Left ventricle myocardium superior (tissue), 1 donor: Measurements from ENCODE around the gene UTY. TPM values are rescaled to one million over a fixed set of nuclear protein-coding genes. Genes with fewer than 3 reads are reported as not detected.

Source experiments
- ATAC-seq: fragments of 200-7000 bp; cut with Tn5 transposase; one replicate; pipeline ENCODE4 v1.9.1; 2020; ENCODE audit warnings: mild to moderate bottlenecking, moderate library complexity
- DNase-seq: peaks from one replicate; pipeline ENCODE4 v3.0.0-alpha.2; 2020
- intact Hi-C: fragments of 100-400 bp; cut with micrococcal nuclease; formaldehyde crosslinking; loops from one replicate; pipeline ENCODE4 v1.11.0; 2022
- long read RNA-seq: library from polyadenylated mRNA; unstranded; transcript quantifications from one replicate; pipeline ENCODE4 v2.0.0, GENCODE V29; 2021
- total RNA-seq: library from RNA; stranded (reverse); fragmentation: NEBNext Ultra II Directional; extraction: Animal tissue kit (Norgen Biotek cat#: 25700); gene quantifications from one replicate; pipeline ENCODE4 v1.2.1, GENCODE V29; 2021
- donor health status: DM: no; HTN: yes; CAD: no; lungs with severe emphysema.

Gene UTY
- 11.0 TPM for total RNA-seq
- long read RNA-seq, full-length matches to known transcripts: 5 of 12 reads
- long read RNA-seq, partial matches to known transcripts: 1 of 12 reads
- long read RNA-seq, other reads (novel, unspliced or antisense): 6 of 12 reads

DNA sequence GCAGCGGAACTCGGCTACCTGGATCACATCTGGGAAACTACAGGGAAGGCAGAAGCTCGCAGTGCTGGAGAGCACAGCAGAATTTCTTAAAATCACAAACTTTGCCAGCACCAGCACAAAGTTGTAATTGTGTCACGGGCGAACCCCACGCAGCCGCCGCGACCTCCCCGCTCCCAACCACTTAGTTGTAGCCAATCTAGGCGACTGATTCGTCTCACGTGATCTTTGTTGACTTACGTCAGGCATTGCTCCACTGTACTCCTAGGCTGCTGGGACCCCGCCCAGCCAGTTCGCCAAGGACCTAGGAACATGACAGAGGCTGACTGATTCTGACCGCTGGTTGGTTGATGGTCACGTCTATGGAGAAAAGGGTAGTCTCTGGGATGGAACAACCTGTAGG is at the start of gene UTY:
TSS of gene UTY (minus strand) at position 206 of the 400 bp plus-strand sequence. CDS start 368 bp downstream, outside the sequence.
- DNase-seq: peak; percentile 89
- intact Hi-C loops: no loop called here
- ATAC-seq: peak; percentile 99

DNA sequence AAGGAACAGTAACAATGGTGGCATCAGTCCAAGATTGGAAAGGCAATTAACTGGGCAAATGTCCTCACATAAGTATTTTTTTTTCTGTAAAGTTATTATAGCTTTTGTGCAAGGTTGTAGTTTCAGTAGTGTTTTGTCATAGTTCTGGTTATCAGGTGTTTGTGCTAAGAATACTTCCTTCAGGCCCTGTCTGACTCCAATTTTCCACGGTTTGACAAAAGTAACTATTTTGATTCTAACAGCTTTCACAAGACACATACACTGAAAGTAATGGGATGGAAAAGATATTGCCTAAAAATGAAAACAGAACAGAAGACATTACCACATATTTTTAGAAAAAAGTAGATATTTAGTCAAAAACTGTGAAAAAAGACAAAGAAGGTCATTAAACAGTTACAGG is 40.6 kb upstream of the UTY start:
- DNase-seq: no peak
- no peak for ATAC-seq
- intact Hi-C loops: no loop called here

DNA sequence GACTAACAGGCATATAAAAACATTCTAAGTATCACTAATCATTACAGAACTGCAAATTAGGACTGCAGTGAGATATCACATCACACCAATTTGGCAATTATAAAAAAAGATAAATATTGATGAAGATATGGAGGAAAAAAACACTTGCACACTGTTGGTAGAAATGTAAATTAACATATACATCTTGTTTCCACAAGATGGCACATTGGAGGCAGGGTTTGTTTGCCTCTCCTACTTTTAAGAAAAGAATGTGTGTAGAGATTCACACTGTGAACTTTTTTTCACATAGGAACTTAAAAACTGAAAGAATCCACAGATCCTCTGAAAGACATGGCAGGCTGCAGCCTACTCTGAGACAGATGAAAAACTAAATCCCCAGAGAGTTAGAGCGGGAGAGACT is 21.4 kb upstream of the UTY start:
- intact Hi-C loops: no loop called here
- no peak for ATAC-seq

DNA sequence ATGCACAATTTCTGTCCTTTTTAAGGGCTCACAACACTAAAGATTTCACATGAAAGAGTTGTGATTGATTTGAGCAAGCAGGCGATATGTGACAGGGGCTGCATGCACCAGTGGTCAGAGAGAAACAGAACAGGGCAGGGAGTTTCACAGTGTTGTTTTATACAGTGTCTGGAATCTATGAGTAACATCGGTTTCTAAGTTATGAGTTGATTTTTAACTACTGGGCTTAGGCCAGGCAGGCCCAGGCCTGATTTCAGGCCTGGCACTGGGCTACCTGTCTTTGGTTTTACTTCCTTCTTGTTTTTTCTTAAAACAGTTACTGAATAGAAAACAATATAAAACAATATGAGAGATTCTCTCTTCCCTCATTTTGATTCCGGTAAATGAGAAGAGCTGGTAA is 13.9 kb upstream of the UTY start:
- ATAC-seq (no peak), DNase-seq (no peak)

More for the DNA sequence above, 21.4 kb upstream of the UTY start:
- no peak for DNase-seq

DNA sequence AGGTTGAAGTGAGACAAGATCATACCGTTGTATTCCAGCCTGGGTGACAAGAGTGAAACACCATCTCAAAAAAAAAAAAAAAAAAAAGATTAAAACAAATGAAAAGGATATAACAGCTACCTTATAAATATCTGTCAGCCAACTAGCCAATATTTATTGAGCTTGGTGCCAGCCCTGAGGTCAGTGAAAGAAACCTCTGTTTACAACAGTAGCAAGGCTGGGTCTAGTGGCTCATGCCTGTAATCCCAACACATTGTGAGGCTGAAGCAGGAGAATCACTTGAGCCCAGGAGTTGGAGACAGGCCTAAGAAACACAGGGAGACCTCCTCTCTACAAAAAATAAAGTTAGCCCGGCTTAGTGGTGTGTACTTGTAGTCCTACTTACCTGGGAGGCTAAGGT is 12.6 kb upstream of the UTY start:
- ATAC-seq (no peak), DNase-seq (no peak)
- intact Hi-C loops: no loop called here

More for the DNA sequence above, 13.9 kb upstream of the UTY start:
- intact Hi-C loops: no loop called here

DNA sequence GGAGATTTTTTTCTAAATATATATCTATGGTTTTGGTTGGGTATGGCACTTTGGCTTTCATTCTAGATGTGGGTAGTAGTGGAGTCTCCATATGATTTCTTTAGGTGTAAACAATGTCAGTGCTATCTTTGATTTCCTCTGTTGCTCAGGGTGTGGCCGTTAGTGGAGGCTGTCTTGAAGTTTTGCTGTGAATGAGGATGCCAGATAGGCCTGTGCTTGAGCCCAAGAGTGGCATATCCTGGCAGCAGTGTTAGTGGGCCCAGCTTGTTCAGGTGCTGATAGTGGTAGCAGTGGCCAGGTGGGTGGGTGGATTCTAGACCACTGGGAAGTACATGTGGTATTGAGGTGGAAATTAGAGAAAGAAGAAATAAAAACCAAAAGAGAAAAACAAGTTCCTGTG is 8.9 kb upstream of the UTY start:
- no peak for DNase-seq
- no peak for ATAC-seq
- intact Hi-C loops: no loop called here

DNA sequence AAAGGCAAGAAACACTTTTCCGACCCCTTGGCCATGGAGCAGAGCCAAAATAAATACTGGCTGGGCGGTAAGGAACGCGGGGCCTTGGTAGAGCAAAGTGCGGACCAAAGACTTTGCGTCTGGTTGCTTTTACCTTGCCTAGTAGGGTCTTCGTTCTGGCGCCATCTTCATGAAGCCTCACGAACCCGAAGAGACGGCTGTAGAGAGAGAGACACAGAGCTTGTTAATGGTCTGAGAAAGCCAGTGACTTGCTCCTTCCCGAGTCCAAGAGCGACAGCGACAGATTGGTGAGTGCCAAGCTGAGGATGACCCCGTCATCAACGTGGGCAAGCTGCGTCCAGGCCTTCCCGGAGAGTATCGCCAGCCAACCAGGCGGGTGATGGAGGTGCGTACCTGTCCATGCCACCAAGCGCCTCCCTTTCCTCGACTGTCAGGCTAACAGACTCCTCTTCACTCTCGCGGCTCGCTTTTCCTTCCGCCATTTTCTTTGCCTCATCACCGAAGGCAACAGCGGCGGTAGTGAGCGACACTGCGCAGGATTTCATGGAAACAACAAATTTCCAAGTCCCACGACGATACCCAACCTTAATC is 617 bp downstream of the UTY start:
- ATAC-seq (peak; percentile 69), DNase-seq (peak; percentile 50)
- intact Hi-C loops: no loop called here

DNA sequence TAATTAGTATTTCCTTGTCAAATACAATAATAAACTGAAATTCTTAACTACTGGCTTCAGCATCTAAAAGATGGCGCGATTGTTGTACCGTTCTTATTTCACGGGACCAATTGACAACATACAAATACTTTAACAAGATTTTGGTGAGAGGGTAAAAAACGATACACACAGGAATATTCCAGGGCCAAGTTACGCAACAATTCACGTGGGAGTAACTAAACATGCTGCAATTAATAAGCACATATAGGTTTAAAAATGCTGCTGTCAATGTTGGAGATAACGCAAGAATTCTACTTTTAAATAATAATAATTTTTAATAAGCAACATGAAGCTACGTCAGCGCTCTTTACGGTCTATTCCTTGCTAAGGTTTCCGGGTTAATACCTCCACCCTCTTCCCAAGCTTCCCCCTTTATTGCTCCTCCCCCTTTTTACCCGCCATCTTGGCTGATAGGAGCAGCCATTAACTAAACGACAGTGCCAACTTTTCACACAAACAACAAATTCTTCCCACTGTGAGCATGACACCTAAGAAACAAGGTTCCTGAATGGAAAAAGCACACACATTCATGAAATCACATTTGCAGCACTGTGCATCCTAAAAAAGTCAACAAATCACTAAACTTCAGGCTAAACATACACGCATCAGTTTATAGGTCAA is 1.6 kb downstream of the UTY start:
- DNase-seq (no peak), ATAC-seq (peak; percentile 71)
- intact Hi-C loops: no loop called here

DNA sequence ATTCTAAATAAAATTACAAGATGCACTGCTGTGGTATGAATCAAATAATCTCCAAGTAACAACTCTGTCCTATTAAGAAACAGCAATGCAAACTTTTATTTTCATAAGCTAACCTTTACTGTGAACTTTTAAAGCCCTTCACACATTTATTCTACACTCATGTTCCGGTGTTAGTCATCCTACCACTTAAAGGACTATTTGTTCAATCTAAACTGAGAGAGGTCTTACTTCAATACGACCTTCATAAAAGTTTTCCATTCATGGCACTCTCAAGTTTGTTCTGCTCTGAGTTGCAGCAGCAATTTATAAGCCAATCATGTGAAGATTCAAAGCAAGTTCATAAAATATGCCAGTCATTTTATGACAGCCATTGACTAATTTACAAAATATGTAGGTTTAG is 4.8 kb downstream of the UTY start:
- ATAC-seq (no peak), DNase-seq (no peak)
- intact Hi-C loops: no loop called here

DNA sequence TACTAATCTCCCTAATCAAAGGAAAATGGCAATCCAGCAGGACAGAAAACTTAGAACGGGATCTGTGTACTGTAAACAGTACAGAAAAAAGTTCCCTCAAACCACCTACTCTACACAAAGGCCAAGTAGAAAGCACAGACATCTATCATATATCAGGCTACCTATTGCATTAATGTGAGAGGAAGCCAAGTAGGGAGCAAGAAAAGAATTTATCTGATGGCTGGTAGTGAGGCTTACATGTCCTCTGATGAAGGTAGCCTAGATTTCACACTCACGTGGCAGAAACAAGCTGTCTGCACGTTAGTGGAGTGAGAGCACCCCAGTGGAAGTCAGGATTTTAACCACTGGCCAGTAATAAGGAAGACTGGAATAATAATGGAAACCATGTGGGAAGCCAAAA is 28.3 kb downstream of the UTY start:
- intact Hi-C loops: no loop called here
- ATAC-seq: no peak

DNA sequence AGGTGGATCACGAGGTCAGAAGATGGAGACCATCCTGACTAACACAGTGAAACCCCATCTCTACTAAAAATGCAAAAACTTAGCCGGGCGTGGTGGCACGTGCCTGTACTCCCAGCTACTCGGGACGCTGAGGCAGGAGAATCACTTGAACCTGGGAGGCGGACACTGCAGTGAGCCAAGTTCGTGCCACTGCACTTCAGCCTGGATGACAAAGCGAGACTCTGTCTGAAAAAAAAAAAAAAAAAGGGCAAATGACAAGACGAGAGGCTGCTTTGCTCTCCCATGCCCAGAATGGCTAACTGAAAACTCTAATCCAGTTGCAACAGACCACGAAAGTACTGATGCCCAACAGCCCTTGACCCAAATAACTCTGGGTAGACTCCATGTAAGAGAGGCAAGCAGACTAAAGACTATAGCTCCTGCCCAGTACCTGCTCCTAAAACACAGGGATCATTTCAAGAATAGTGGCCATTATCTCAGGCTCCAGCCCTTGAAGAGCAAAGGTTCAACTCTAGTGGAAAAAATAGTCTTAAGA is 29.2 kb downstream of the UTY start:
- peak; percentile 43 for ATAC-seq
- intact Hi-C loops: no loop called here
- DNase-seq: no peak

More for the DNA sequence above, 28.3 kb downstream of the UTY start:
- no peak for DNase-seq

DNA sequence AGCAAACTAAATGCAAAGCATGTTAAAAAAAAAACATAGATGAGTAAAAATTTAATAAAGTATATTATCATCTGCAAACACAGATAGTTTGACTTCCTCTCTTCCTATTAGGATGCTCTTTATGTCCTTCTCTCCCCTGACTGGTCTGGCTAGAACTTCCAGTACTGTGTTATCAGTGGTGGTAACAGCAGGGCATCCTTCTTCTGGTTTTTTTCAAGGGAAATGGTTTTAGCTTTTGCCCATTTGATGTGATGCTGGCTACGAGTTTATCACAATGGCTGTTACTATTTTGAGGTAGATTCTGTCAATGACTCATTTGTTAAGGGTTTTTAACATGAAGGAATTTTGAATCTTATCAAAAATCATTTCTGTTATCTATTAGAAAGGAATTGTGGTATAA is 34.3 kb downstream of the UTY start:
- intact Hi-C loops: no loop called here
- no peak for ATAC-seq

DNA sequence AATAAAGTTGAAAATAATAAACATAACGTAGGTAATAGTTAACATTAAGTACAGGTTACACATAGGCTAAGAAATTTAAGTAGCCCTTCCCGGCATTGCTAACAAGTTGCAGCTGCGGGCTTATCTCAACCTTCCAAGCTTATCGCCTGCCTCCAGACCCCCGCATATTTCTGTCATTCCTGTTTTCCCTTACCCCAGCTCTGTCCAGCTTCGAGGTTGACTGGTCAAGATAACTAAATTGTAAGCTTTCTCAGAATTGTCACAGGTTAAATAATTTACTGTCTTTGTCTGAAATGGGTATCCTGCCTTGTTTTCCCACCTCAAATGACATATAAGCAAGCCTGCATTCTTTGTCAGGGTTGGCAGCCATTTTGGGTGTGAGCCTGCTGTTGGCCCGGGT is 36.7 kb downstream of the UTY start:
- DNase-seq (no peak), ATAC-seq (no peak)

More for the DNA sequence above, 34.3 kb downstream of the UTY start:
- no peak for DNase-seq

DNA sequence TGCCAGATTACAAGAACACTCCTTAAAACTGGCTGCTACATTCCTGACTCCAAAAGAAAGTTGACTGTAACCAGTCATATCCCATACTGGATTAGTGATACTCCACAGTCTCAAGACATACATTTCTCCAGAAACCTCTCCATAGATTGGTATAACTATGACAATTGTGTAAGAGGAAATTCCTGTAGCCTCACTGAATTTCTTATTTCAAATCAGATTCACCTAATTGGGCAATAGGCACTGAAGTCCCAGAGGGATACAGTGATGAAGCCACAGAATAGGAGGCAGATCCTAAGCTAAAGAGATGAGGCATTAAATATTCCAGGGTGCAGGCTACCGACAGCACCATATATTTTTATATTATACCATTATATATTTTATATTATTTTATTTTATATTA is 39.0 kb downstream of the UTY start:
- intact Hi-C loops: no loop called here
- DNase-seq (no peak), ATAC-seq (no peak)

More for the DNA sequence above, 36.7 kb downstream of the UTY start:
- intact Hi-C loops: no loop called here

DNA sequence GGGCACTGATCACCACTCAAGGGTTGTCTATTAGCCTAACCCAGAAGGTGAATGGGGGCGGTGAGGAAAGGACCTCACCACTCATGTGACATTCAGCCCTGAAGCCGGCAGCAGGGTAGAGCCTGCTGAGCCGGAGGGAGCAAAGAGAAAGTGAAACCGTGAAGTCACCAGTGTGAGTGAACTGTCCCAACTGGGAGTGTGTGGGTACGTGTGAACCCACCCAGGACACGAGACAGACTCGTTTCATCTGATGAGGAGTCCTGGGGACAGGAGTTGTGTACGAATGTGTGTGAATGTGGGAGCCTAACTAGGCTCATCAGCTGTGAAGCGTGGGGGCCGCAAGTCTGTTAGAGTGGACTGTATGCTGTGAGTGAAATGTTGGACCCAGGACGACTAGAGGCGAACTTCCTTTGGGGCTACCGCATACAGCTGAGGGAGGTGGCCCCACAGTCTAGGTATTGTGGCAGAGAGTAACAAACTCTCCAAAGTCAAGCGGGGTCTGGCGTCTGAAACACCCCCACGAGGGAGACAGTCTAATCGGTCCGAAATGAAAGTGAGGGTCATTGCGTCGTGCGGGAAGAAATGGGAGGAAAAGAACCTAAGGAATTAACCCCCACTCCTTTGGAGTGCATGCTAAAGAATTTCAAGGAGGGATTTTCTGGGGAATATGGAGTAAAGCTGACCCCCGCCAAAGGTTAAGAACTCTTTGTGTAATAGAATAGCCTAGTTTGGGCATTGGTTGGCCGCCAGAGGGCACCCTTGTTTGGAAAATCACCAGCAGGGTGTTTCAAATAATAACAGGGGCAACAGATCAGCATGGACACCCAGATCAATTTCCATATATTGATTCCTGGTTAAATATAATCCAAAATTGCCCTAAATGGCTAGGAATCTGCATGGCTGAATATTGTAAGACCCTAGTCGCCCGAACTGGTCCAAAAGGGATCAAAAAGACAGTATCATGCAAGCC is 43.6 kb downstream of the UTY start:
- DNase-seq: peak; percentile 51
- intact Hi-C loops: no loop called here
- ATAC-seq: peak; percentile 97

DNA sequence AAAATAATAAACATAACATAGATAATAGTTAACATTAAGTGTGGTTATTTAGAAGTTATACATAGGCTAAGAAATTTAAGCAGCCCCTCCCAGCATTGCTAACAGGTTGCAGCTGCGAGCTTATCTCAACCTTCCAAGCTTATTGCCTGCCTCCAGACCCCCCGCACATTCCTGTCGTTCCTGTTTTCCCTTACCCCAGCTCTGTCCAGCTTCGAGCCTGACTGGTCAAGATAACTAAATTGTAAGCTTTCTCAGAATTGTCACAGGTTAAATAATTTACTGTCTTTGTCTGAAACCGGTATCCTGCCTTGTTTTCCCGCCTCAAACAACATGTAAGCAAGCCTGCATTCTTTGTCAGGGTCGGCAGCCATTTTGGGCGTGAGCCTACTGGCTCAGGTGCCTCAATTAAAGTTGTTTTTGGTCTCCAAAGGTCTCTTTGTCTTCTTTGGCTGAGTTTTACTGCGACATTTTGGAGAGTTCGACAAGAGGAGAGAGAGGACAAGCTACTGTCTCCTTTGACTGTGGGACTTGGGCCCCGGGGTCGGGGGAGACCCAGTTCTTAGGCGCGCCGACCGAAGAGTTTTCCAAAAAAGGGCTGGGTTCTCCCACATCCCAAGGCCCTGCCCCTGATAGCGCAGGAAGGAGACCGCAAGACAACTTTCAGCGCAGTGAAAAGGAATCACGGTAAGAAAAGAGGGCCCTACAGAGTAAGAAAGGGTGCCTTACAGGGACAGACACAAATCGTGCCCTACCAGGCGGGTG is 44.4 kb downstream of the UTY start:
- intact Hi-C loops: no loop called here
- DNase-seq (no peak), ATAC-seq (no peak)

DNA sequence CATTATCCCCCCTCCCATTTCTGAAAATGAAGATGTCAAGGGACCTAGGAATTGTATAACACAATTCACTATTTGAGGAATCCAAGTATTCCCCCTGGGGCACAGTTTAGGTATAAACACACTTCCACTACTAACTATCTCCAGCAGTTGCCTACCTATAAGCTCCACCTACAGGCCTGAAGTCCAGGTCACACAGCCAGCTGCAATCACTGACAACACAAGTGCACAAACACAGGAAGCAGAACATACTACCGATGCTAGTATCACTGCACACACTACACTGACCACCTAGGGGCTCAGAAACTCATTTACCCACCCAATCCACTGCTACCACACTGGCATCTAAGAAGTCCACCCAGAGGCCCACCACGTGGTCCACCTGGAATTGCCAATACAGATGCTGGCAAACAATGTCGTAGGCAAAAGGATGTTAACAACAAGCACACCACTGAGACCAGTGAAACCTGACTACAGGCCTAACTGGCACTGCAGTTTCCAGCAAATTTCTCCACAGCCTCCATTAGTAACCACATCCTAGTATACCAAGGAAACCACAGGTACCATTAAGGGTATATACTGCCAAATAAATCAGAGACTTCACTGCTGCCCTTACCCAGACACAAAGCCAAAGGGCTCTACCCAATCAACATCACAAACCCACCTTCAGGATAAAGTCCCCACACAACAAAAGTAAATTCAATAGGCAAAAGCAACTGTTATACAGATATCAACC is 47.4 kb downstream of the UTY start:
- intact Hi-C loops: no loop called here
- ATAC-seq (no peak), DNase-seq (no peak)

DNA sequence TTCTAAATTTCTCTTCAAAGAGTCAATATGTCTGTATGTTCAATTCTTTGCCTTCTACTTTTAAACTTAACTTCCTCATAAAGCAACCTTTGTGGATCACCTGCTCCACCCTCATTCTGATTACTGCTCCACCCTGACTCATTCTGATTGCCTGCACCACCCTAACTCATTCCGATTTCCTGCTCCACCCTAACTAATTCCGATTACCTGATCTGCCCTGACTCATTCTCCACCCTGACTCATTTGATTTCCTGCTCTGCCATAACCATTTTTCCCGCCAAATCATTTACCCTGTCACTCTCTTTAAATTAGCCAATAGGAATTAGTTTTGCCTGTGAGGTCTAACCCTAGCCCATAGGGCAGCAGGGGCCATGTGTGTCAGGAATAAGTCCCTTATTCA is 50.3 kb downstream of the UTY start:
- intact Hi-C loops: no loop called here
- no peak for DNase-seq
- ATAC-seq: no peak
